Measurements from ENCODE around the gene KCNJ6.

DNA sequence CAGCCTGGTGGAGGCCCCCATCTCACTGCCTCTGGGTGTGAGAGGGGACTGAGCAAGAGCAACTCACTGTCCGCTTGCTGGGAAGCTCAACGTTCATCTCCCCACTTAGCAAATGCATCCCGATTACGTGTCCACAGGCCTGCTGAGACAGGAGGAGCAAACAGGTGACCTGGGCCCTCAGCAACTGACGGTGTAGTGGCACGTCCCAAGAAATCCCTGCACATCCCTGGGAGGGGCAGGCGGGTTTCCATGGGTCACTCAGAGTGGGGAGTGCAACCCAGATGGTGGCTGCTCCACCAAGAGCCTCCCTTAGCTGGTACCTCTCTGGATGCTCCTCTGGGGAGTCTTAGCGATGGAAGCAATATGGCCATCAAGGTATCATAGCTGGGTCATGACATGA is 320.3 kb downstream of the KCNJ6 start:
- TF ChIP-seq CTCF (IDR thresholded peaks at IDR 0.05) (no peak), POLR2AphosphoS5 (IDR thresholded peaks at IDR 0.05; ENCODE audit: low read depth, low read length) (no peak), REST (IDR thresholded peaks at IDR 0.05; ENCODE audit: insufficient read depth in 1 of 2, low read depth in 2 of 2, low read length in 1 of 2) (no peak), SIN3A (IDR thresholded peaks at IDR 0.05; ENCODE audit: borderline replicate concordance, insufficient read depth, low read depth, low read length) (no peak)
